T-helper 2 cell treated with Interferon-gamma antibody and Interleukin-4, amounts not matched to agents 5 μg/mL and 100 μg/mL, for 36 hours (primary cell): ENCODE measurements around the gene ETV1.

Source experiments
- DNase-seq: peaks from one replicate; pipeline ENCODE4 v3.0.0; 2021; ENCODE audit warnings: low spot score
- H3K27ac Mint-ChIP-seq: one replicate; pipeline ENCODE4 v1.8.0; 2021; ENCODE audit warnings: mild to moderate bottlenecking, mixed read lengths
- H3K27me3 Mint-ChIP-seq: one replicate; pipeline ENCODE4 v1.8.0; 2021; ENCODE audit warnings: low read depth, mixed read lengths
- H3K36me3 Mint-ChIP-seq: one replicate; pipeline ENCODE4 v1.8.0; 2021; ENCODE audit warnings: low read depth, mixed read lengths
- H3K4me1 Mint-ChIP-seq: one replicate; pipeline ENCODE4 v1.8.0; 2021; ENCODE audit warnings: low read depth, mixed read lengths
- H3K4me3 Mint-ChIP-seq: one replicate; pipeline ENCODE4 v1.8.0; 2022; ENCODE audit warnings: mild to moderate bottlenecking, moderate library complexity, mixed read lengths
- H3K9me3 Mint-ChIP-seq: one replicate; pipeline ENCODE4 v1.8.0; 2021; ENCODE audit warnings: mixed read lengths

ETV1 gene

GRCh38 chr7:13979671-13980435, 9.6 kb downstream of the ETV1 start:
- no peaks in the 10 kb centered on the region for H3K36me3 Mint-ChIP-seq
- no peaks in the 10 kb centered on the region for H3K9me3 Mint-ChIP-seq
- no peak overlapping the region for H3K4me3 Mint-ChIP-seq
- no peaks in the 10 kb centered on the region for H3K27me3 Mint-ChIP-seq
- DNase-seq: no peak
- no peak overlapping the region for H3K27ac Mint-ChIP-seq
- no peaks in the 10 kb centered on the region for H3K4me1 Mint-ChIP-seq

GRCh38 chr7:13976594-13976993, 12.9 kb downstream of the ETV1 start:
- H3K9me3 Mint-ChIP-seq: peaks cover 6% of the 10 kb centered on the region
- no peaks in the 10 kb centered on the region for H3K27me3 Mint-ChIP-seq
- no peak overlapping the region for H3K4me3 Mint-ChIP-seq
- no peaks in the 10 kb centered on the region for H3K4me1 Mint-ChIP-seq
- no peak for DNase-seq
- H3K27ac Mint-ChIP-seq: no peak overlapping the region
- no peaks in the 10 kb centered on the region for H3K36me3 Mint-ChIP-seq

- Mint-ChIP-seq H3K36me3 (no peaks in the 10 kb centered on the region), H3K4me3 (no peak overlapping the region), H3K4me1 (no peaks in the 10 kb centered on the region), H3K27ac (no peak overlapping the region), H3K27me3 (no peaks in the 10 kb centered on the region), H3K9me3 (no peaks in the 10 kb centered on the region)
- DNase-seq: no peak
These were observed 24.4 kb downstream of the ETV1 start for GRCh38 chr7:13965077-13965476.

- no peaks in the 10 kb centered on the region for H3K9me3 Mint-ChIP-seq
- DNase-seq: no peak
- H3K4me1 Mint-ChIP-seq: no peaks in the 10 kb centered on the region
- no peaks in the 10 kb centered on the region for H3K36me3 Mint-ChIP-seq
- no peak overlapping the region for H3K4me3 Mint-ChIP-seq
- H3K27ac Mint-ChIP-seq: no peak overlapping the region
- no peaks in the 10 kb centered on the region for H3K27me3 Mint-ChIP-seq
These were observed 25.5 kb downstream of the ETV1 start for GRCh38 chr7:13963925-13964324.

- no peak overlapping the region for H3K4me3 Mint-ChIP-seq
- no peaks in the 10 kb centered on the region for H3K36me3 Mint-ChIP-seq
- H3K27me3 Mint-ChIP-seq: no peaks in the 10 kb centered on the region
- H3K4me1 Mint-ChIP-seq: no peaks in the 10 kb centered on the region
- DNase-seq: no peak
- no peaks in the 10 kb centered on the region for H3K9me3 Mint-ChIP-seq
- H3K27ac Mint-ChIP-seq: no peak overlapping the region
These were observed 34.0 kb downstream of the ETV1 start for GRCh38 chr7:13955494-13955893.

GRCh38 chr7:13953368-13953767, 36.1 kb downstream of the ETV1 start:
- no peaks in the 10 kb centered on the region for H3K27me3 Mint-ChIP-seq
- H3K27ac Mint-ChIP-seq: no peak overlapping the region
- H3K9me3 Mint-ChIP-seq: no peaks in the 10 kb centered on the region
- H3K36me3 Mint-ChIP-seq: no peaks in the 10 kb centered on the region
- no peak overlapping the region for H3K4me3 Mint-ChIP-seq
- no peaks in the 10 kb centered on the region for H3K4me1 Mint-ChIP-seq
- no peak for DNase-seq

GRCh38 chr7:13952921-13953320, 36.5 kb downstream of the ETV1 start:
- H3K27me3 Mint-ChIP-seq: no peaks in the 10 kb centered on the region
- H3K4me1 Mint-ChIP-seq: no peaks in the 10 kb centered on the region
- no peaks in the 10 kb centered on the region for H3K9me3 Mint-ChIP-seq
- no peak for DNase-seq
- H3K36me3 Mint-ChIP-seq: no peaks in the 10 kb centered on the region
- no peak overlapping the region for H3K4me3 Mint-ChIP-seq
- no peak overlapping the region for H3K27ac Mint-ChIP-seq

GRCh38 chr7:13949939-13950338, 39.5 kb downstream of the ETV1 start:
- H3K27me3 Mint-ChIP-seq: no peaks in the 10 kb centered on the region
- H3K27ac Mint-ChIP-seq: no peak overlapping the region
- H3K36me3 Mint-ChIP-seq: no peaks in the 10 kb centered on the region
- H3K9me3 Mint-ChIP-seq: peaks cover 5% of the 10 kb centered on the region
- no peak for DNase-seq
- H3K4me3 Mint-ChIP-seq: no peak overlapping the region
- no peaks in the 10 kb centered on the region for H3K4me1 Mint-ChIP-seq

- H3K27me3 Mint-ChIP-seq: no peaks in the 10 kb centered on the region
- no peaks in the 10 kb centered on the region for H3K36me3 Mint-ChIP-seq
These were observed 40.0 kb downstream of the ETV1 start for GRCh38 chr7:13949445-13949844.

GRCh38 chr7:13948019-13948801, 41.3 kb downstream of the ETV1 start:
- peaks cover 7% of the 10 kb centered on the region for H3K9me3 Mint-ChIP-seq
- no peaks in the 10 kb centered on the region for H3K27me3 Mint-ChIP-seq
- no peak overlapping the region for H3K27ac Mint-ChIP-seq

More at GRCh38 chr7:13949445-13949844, 40.0 kb downstream of the ETV1 start:
- Mint-ChIP-seq H3K4me3 (no peak overlapping the region), H3K27ac (no peak overlapping the region), H3K9me3 (peaks cover 5% of the 10 kb centered on the region), H3K4me1 (no peaks in the 10 kb centered on the region)
- DNase-seq: no peak

GRCh38 chr7:13947535-13947934, 41.9 kb downstream of the ETV1 start:
- Mint-ChIP-seq H3K4me3 (no peak overlapping the region), H3K27me3 (no peaks in the 10 kb centered on the region), H3K4me1 (no peaks in the 10 kb centered on the region), H3K27ac (no peak overlapping the region), H3K9me3 (peaks cover 12% of the 10 kb centered on the region), H3K36me3 (no peaks in the 10 kb centered on the region)
- DNase-seq: no peak

More at GRCh38 chr7:13948019-13948801, 41.3 kb downstream of the ETV1 start:
- DNase-seq: no peak
- Mint-ChIP-seq H3K4me1 (no peaks in the 10 kb centered on the region), H3K36me3 (no peaks in the 10 kb centered on the region), H3K4me3 (no peak overlapping the region)

- Mint-ChIP-seq H3K9me3 (peaks cover 12% of the 10 kb centered on the region), H3K27ac (no peak overlapping the region), H3K4me3 (no peak overlapping the region), H3K27me3 (no peaks in the 10 kb centered on the region), H3K36me3 (no peaks in the 10 kb centered on the region), H3K4me1 (no peaks in the 10 kb centered on the region)
- no peak for DNase-seq
These were observed 43.3 kb downstream of the ETV1 start for GRCh38 chr7:13946181-13946580.

GRCh38 chr7:13945670-13946069, 43.8 kb downstream of the ETV1 start:
- no peaks in the 10 kb centered on the region for H3K4me1 Mint-ChIP-seq
- H3K27me3 Mint-ChIP-seq: no peaks in the 10 kb centered on the region
- H3K4me3 Mint-ChIP-seq: no peak overlapping the region
- no peaks in the 10 kb centered on the region for H3K36me3 Mint-ChIP-seq
- H3K27ac Mint-ChIP-seq: no peak overlapping the region
- peaks cover 12% of the 10 kb centered on the region for H3K9me3 Mint-ChIP-seq
- no peak for DNase-seq

- Mint-ChIP-seq H3K36me3 (no peaks in the 10 kb centered on the region), H3K4me3 (no peak overlapping the region), H3K27ac (no peak overlapping the region), H3K9me3 (no peaks in the 10 kb centered on the region), H3K4me1 (no peaks in the 10 kb centered on the region), H3K27me3 (no peaks in the 10 kb centered on the region)
- DNase-seq: no peak
These were observed 55.9 kb downstream of the ETV1 start for GRCh38 chr7:13933536-13933935.
